HCT116 (cell line): Measurements from ENCODE around the gene SEC14L3.

Experiments
- ATF3 ChIP-seq: IDR thresholded peaks from 2 replicates; pipeline ENCODE4 v1.6.1; 2012
- EGR1 ChIP-seq: IDR thresholded peaks from 2 replicates; pipeline ENCODE4 v1.6.1; 2012; ENCODE audit warnings: low read depth
- ELF1 ChIP-seq: IDR thresholded peaks from 2 replicates; pipeline ENCODE4 v1.6.1; 2012; ENCODE audit warnings: low read depth, borderline replicate concordance
- EZH2 ChIP-seq: fragments of 200-600 bp; sonication (generic); IDR thresholded peaks from 2 replicates; pipeline ENCODE4 v1.6.1; 2017; ENCODE audit warnings: antibody characterized with exemption, mixed run types
- JUND ChIP-seq: IDR thresholded peaks from 2 replicates; pipeline ENCODE4 v1.6.1; 2012
- POLR2A ChIP-seq: IDR thresholded peaks from 2 replicates; pipeline ENCODE4 v1.7.0; 2011; ENCODE audit warnings: borderline replicate concordance; ENCODE audit not compliant: insufficient read depth, insufficient read length; ENCODE audit errors: extremely low read depth
- POLR2AphosphoS5 ChIP-seq: IDR thresholded peaks from 2 replicates; pipeline ENCODE4 v1.6.1; 2011; ENCODE audit warnings: mild to moderate bottlenecking, low read depth, low read length, moderate library complexity
- RAD21 ChIP-seq: IDR thresholded peaks from 2 replicates; pipeline ENCODE4 v1.6.1; 2012; ENCODE audit warnings: low read depth, mild to moderate bottlenecking
- SRF ChIP-seq: IDR thresholded peaks from 2 replicates; pipeline ENCODE4 v1.6.1; 2012; ENCODE audit warnings: low read depth
- TF ChIP-seq, protein P1 (sequence below), 3 experiments: fragments of 200-600 bp in 1 of 3; sonication (generic) in 1 of 3; IDR thresholded peaks in 2 of 3; conservative IDR thresholded peaks in 1 of 3; 2 replicates each; pipeline ENCODE4 v1.5.1; 2012 to 2017; ENCODE audit warnings: low read depth in 2 of 3, low read length in 2 of 3, antibody characterized with exemption in 1 of 3, borderline replicate concordance in 1 of 3, control low read depth in 1 of 3, mild to moderate bottlenecking in 1 of 3, mixed read lengths in 1 of 3, mixed run types in 1 of 3, moderate library complexity in 1 of 3; ENCODE audit not compliant: insufficient read depth in 1 of 3
- TF ChIP-seq, protein P2 (sequence below): IDR thresholded peaks from 2 replicates; pipeline ENCODE4 v1.6.1; 2012
- TF ChIP-seq, protein P3 (sequence below): IDR thresholded peaks from 2 replicates; pipeline ENCODE4 v1.6.1; 2011; ENCODE audit warnings: mild to moderate bottlenecking, low read length, moderate library complexity; ENCODE audit not compliant: insufficient replicate concordance; ENCODE audit errors: extremely low read depth
- TF ChIP-seq, protein P4 (sequence below): IDR thresholded peaks from 2 replicates; pipeline ENCODE4 v1.6.1; 2012; ENCODE audit warnings: low read depth

DNA sequence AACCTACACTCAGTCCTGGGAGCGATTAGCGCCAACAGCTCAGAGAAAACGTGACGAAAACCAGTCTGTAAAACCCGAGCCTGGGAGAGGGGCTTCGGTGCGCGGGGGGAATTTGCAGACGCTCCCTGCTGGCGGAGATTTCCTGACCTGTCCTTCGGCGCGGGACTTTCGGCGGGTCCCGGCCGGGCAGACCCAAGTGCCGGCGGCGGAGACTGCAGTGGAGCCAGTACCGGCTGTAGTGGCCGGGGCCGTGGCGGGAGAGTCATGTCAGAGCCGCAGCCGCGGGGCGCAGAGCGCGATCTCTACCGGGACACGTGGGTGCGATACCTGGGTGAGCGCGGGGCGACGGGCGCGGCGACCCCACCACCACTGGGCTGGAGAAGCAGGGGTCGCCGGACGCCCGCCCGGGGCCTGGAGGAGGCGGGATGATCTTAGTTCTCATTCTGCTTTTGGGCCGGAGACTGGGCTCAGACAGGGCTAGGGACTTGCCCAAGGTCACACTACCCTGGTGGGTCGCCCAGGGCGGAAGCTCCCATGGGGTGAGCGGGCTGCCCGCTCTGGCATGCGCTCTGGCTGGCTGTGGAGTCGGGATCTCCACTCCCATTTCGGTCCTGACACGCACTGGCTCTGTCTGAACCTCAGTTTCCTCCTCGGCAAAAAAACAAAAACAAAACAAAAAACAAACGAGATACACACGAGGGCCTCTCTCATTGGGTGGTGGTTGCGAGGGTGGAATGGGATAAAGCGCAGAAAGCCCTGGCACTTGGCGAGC, 46.0 kb downstream of the SEC14L3 start, which contains the start of gene MTFP1:
- peak; percentile 36 for TF ChIP-seq POLR2A
- TF ChIP-seq, protein P1, sequence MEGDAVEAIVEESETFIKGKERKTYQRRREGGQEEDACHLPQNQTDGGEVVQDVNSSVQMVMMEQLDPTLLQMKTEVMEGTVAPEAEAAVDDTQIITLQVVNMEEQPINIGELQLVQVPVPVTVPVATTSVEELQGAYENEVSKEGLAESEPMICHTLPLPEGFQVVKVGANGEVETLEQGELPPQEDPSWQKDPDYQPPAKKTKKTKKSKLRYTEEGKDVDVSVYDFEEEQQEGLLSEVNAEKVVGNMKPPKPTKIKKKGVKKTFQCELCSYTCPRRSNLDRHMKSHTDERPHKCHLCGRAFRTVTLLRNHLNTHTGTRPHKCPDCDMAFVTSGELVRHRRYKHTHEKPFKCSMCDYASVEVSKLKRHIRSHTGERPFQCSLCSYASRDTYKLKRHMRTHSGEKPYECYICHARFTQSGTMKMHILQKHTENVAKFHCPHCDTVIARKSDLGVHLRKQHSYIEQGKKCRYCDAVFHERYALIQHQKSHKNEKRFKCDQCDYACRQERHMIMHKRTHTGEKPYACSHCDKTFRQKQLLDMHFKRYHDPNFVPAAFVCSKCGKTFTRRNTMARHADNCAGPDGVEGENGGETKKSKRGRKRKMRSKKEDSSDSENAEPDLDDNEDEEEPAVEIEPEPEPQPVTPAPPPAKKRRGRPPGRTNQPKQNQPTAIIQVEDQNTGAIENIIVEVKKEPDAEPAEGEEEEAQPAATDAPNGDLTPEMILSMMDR (IDR thresholded peaks at IDR 0.05 in 2 of 3, conservative IDR thresholded peaks at IDR 0.05 in 1 of 3; ENCODE audit: borderline replicate concordance in 1 of 3, insufficient read depth in 1 of 3, low read depth in 2 of 3, low read length in 2 of 3), result no peak
- TF ChIP-seq, protein P2, sequence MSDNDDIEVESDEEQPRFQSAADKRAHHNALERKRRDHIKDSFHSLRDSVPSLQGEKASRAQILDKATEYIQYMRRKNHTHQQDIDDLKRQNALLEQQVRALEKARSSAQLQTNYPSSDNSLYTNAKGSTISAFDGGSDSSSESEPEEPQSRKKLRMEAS, result no peak
- TF ChIP-seq, protein P3, sequence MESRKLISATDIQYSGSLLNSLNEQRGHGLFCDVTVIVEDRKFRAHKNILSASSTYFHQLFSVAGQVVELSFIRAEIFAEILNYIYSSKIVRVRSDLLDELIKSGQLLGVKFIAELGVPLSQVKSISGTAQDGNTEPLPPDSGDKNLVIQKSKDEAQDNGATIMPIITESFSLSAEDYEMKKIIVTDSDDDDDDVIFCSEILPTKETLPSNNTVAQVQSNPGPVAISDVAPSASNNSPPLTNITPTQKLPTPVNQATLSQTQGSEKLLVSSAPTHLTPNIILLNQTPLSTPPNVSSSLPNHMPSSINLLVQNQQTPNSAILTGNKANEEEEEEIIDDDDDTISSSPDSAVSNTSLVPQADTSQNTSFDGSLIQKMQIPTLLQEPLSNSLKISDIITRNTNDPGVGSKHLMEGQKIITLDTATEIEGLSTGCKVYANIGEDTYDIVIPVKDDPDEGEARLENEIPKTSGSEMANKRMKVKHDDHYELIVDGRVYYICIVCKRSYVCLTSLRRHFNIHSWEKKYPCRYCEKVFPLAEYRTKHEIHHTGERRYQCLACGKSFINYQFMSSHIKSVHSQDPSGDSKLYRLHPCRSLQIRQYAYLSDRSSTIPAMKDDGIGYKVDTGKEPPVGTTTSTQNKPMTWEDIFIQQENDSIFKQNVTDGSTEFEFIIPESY, result no peak
- no peak for TF ChIP-seq EZH2
- TF ChIP-seq, protein P4, sequence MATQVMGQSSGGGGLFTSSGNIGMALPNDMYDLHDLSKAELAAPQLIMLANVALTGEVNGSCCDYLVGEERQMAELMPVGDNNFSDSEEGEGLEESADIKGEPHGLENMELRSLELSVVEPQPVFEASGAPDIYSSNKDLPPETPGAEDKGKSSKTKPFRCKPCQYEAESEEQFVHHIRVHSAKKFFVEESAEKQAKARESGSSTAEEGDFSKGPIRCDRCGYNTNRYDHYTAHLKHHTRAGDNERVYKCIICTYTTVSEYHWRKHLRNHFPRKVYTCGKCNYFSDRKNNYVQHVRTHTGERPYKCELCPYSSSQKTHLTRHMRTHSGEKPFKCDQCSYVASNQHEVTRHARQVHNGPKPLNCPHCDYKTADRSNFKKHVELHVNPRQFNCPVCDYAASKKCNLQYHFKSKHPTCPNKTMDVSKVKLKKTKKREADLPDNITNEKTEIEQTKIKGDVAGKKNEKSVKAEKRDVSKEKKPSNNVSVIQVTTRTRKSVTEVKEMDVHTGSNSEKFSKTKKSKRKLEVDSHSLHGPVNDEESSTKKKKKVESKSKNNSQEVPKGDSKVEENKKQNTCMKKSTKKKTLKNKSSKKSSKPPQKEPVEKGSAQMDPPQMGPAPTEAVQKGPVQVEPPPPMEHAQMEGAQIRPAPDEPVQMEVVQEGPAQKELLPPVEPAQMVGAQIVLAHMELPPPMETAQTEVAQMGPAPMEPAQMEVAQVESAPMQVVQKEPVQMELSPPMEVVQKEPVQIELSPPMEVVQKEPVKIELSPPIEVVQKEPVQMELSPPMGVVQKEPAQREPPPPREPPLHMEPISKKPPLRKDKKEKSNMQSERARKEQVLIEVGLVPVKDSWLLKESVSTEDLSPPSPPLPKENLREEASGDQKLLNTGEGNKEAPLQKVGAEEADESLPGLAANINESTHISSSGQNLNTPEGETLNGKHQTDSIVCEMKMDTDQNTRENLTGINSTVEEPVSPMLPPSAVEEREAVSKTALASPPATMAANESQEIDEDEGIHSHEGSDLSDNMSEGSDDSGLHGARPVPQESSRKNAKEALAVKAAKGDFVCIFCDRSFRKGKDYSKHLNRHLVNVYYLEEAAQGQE, result no peak
- TF ChIP-seq RAD21, result no peak
- peak; percentile 68 for TF ChIP-seq POLR2AphosphoS5
- no peak for TF ChIP-seq SRF
- TF ChIP-seq EGR1, result no peak
- TF ChIP-seq ATF3, result no peak
- TF ChIP-seq ELF1, result no peak
- no peak for TF ChIP-seq JUND
